ENCODE measurements around the gene TLCD5.
A peak's percentile ranks its signal among the peaks of the same experiment; 100 is the strongest.

GRCh38 chr11:120335908-120336640, 11.0 kb downstream of the TLCD5 start, which contains the start of gene ARHGEF12:
- TF ChIP-seq CTCF (conservative IDR thresholded peaks at IDR 0.05; ENCODE audit: low read depth, low read length), result peak; percentile 83
- TF ChIP-seq EZH2phosphoT487 (IDR thresholded peaks at IDR 0.05; ENCODE audit: borderline replicate concordance, low read length), result no peak
